Duodenal mucosa (tissue), 2 donors: ENCODE measurements around the gene PTGFR.

ENCODE experiments used
- H3K27ac ChIP-seq: one replicate; pipeline ENCODE4 v1.7.0; 2013; ENCODE audit warnings: low read depth, low read length
- H3K27me3 ChIP-seq, 2 donors: one replicate each; pipeline ENCODE4 v1.7.0; 2013; ENCODE audit warnings: low read length in 2 of 2, control low read depth in 1 of 2; ENCODE audit not compliant: insufficient read depth in 2 of 2, control insufficient read depth in 1 of 2
- H3K36me3 ChIP-seq, 2 donors: one replicate each; pipeline ENCODE4 v1.7.0; 2013; ENCODE audit warnings: low read length in 2 of 2, control low read depth in 1 of 2; ENCODE audit not compliant: insufficient read depth in 2 of 2, control insufficient read depth in 1 of 2
- H3K4me1 ChIP-seq, 2 donors: one replicate each; pipeline ENCODE4 v1.7.0; 2013; ENCODE audit warnings: low read length in 2 of 2, control low read depth in 1 of 2; ENCODE audit not compliant: insufficient read depth in 2 of 2, control insufficient read depth in 1 of 2
- H3K4me3 ChIP-seq, 2 donors: one replicate each; pipeline ENCODE4 v1.7.0; 2013; ENCODE audit warnings: low read length in 2 of 2, low read depth in 1 of 2
- H3K9ac ChIP-seq, 2 donors: one replicate each; pipeline ENCODE4 v1.7.0; 2013; ENCODE audit warnings: low read length in 2 of 2, low read depth in 1 of 2
- H3K9me3 ChIP-seq, 2 donors: one replicate each; pipeline ENCODE4 v1.7.0; 2013; ENCODE audit warnings: low read length in 2 of 2, control low read depth in 1 of 2; ENCODE audit not compliant: control insufficient read depth in 1 of 2

Gene PTGFR, protein sequence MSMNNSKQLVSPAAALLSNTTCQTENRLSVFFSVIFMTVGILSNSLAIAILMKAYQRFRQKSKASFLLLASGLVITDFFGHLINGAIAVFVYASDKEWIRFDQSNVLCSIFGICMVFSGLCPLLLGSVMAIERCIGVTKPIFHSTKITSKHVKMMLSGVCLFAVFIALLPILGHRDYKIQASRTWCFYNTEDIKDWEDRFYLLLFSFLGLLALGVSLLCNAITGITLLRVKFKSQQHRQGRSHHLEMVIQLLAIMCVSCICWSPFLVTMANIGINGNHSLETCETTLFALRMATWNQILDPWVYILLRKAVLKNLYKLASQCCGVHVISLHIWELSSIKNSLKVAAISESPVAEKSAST

DNA sequence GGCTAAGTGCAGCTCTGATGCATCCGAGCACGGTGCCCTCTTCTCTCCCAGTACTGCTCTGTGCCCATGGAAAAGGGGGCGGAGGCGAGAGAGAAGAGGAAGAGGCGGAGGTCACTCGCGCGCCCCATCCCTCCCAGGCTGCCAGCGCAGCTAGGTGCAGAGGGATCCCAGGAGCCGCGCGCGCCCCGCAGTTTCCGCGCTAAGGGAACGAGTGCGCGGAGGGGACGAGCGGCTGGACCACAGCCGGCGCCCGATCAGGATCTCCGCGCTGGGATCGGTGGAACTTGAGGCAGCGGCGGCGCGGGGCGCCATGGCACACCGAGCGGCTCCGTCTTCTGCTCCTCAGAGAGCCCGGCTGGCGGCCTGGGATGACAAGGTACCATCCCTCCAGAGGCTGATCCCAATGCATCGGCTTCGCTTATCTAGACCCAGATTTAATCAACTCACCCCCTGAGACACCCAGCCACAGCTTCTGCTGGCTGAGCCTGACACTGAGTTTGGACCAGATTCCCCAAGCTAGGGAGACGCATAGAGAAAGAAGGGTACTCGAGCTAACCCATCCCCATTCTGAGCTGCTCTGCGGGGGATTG is at the start of gene PTGFR:
PTGFR (plus strand) TSS at position 114 of the 590 bp plus-strand sequence. CDS start 1,770 bp downstream, outside the sequence.
- no peak within 1 kb of the TSS for H3K9ac ChIP-seq
- H3K27ac ChIP-seq, result no peak within 1 kb of the TSS
- no peaks in the 10 kb centered on the region for H3K9me3 ChIP-seq
- H3K4me1 ChIP-seq, result no peaks in the 10 kb centered on the region
- H3K4me3 ChIP-seq, result peak within 1 kb of the TSS; percentile 22 to 61
- no peaks in the 10 kb centered on the region for H3K36me3 ChIP-seq
- peaks cover 2 to 10% of the 10 kb centered on the region in 2 donors for H3K27me3 ChIP-seq

- Histone ChIP-seq H3K4me1 (no peaks in the 10 kb centered on the region), H3K9me3 (no peaks in the 10 kb centered on the region), H3K4me3 (no peak overlapping the region), H3K9ac (no peak overlapping the region), H3K27ac (no peak overlapping the region), H3K27me3 (no peaks in the 10 kb centered on the region), H3K36me3 (no peaks in the 10 kb centered on the region)
Observed at GRCh38 chr1:78441921-78442320, 48.9 kb upstream of the PTGFR start.

GRCh38 chr1:78447086-78447485 is 43.7 kb upstream of the PTGFR start:
- Histone ChIP-seq H3K36me3 (no peaks in the 10 kb centered on the region), H3K4me3 (no peak overlapping the region), H3K4me1 (no peaks in the 10 kb centered on the region), H3K9ac (no peak overlapping the region), H3K9me3 (no peaks in the 10 kb centered on the region), H3K27me3 (no peaks in the 10 kb centered on the region), H3K27ac (no peak overlapping the region)

DNA sequence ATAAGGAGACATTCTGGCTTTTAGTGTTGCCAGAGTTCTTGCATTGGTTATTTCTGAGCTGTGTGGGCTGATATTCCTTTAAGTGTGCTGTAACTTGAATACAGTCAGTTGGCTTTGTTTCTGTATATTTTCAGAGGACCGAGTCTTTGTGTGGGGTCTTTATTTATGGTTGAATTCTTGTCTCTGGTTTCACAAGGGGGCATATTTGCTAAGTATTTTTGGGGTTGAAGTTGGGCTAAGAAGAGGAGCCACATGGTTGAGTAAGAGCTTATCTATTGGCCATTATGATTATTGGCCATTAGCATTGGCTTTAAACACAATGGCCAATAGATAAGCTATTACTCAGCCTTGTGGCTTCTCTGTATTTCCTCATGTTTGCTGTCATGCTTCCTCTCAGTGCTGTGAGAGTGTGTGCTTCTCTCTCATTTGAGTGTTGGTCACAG is 26.3 kb upstream of the PTGFR start:
- Histone ChIP-seq H3K27me3 (no peaks in the 10 kb centered on the region), H3K9me3 (peaks cover 5 to 10% of the 10 kb centered on the region in 2 donors), H3K4me3 (no peak overlapping the region), H3K27ac (no peak overlapping the region), H3K9ac (no peak overlapping the region), H3K4me1 (no peaks in the 10 kb centered on the region), H3K36me3 (no peaks in the 10 kb centered on the region)

DNA sequence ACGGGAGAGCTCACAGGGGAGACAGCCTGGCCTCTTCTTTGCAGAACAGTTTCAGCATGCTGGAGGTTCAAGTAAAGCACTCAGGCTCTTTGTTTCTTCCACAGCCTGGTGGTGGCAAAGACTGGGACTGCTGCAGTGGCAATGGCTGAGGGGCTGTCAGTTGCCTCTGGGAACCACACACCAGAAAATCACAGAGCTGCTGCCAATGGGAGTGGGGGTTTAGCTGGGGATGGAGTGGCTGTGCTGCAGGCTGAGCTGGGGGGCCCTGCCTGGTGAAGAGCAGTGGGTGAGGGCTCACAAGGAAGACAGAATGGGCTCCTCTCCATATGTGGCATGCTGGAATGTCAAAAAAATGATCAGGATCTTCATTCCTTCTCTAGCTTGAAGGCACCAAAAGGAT is 25.6 kb upstream of the PTGFR start:
- H3K27ac ChIP-seq, result no peak overlapping the region
- H3K4me3 ChIP-seq, result no peak overlapping the region
- H3K9ac ChIP-seq, result no peak overlapping the region
- no peaks in the 10 kb centered on the region for H3K27me3 ChIP-seq
- H3K36me3 ChIP-seq, result no peaks in the 10 kb centered on the region
- H3K4me1 ChIP-seq, result no peaks in the 10 kb centered on the region
- H3K9me3 ChIP-seq, result peaks cover 5 to 10% of the 10 kb centered on the region in 2 donors

- Histone ChIP-seq H3K36me3 (no peaks in the 10 kb centered on the region), H3K27ac (no peak overlapping the region), H3K4me1 (no peaks in the 10 kb centered on the region), H3K9ac (no peak overlapping the region), H3K9me3 (no peaks in the 10 kb centered on the region), H3K4me3 (no peak overlapping the region), H3K27me3 (no peaks in the 10 kb centered on the region)
Observed at GRCh38 chr1:78468521-78468920, 22.3 kb upstream of the PTGFR start.

DNA sequence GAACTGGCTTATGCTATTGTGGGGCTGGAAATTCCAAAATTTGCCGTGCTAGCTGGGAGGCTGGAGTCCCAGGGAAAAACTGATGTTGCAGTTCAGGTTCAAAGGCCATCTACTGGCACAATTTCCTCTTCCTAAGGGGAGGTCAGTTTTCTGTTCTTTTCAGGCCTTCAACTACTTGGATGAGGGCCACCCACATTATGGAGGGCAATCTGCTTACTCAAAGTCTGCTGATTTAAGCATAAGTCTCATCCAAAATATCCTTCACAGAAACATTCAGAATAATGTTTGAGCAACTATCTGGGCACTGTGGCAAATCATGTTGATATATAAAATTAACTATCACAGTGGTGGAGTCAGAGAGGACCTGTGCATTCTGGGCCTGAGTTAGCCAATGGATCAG is 21.2 kb upstream of the PTGFR start:
- no peaks in the 10 kb centered on the region for H3K9me3 ChIP-seq
- no peak overlapping the region for H3K27ac ChIP-seq
- H3K4me1 ChIP-seq, result no peaks in the 10 kb centered on the region
- H3K9ac ChIP-seq, result no peak overlapping the region
- H3K4me3 ChIP-seq, result no peak overlapping the region
- H3K36me3 ChIP-seq, result no peaks in the 10 kb centered on the region
- H3K27me3 ChIP-seq, result no peaks in the 10 kb centered on the region

GRCh38 chr1:78471890-78472620 is 18.7 kb upstream of the PTGFR start:
- no peaks in the 10 kb centered on the region for H3K36me3 ChIP-seq
- no peak overlapping the region for H3K27ac ChIP-seq
- no peak overlapping the region for H3K9ac ChIP-seq
- H3K9me3 ChIP-seq, result no peaks in the 10 kb centered on the region
- H3K4me3 ChIP-seq, result no peak overlapping the region
- no peaks in the 10 kb centered on the region for H3K4me1 ChIP-seq
- no peaks in the 10 kb centered on the region for H3K27me3 ChIP-seq

- Histone ChIP-seq H3K4me3 (no peak overlapping the region), H3K4me1 (no peaks in the 10 kb centered on the region), H3K27ac (no peak overlapping the region), H3K9me3 (no peaks in the 10 kb centered on the region), H3K27me3 (no peaks in the 10 kb centered on the region), H3K9ac (no peak overlapping the region), H3K36me3 (no peaks in the 10 kb centered on the region)
Observed at GRCh38 chr1:78472851-78473496, 17.8 kb upstream of the PTGFR start.

DNA sequence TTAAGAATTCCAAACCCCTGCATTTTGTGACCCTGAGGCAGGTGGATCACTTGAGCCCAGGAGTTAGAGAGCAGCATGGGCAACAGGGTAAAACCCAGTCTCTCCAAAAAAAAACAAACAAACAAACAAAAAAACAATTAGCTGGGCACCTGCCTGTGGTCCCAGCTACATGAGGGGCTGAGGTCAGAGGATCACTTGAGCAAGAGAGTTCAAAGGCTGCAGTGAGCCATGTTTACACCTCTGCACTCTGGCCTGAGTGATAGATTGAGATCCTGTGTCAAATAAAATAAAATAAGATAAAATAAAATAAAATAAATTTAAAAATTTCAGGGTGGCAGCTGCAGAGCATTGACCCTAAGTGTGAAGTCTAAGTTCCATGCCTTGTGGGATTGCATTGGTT is 16.7 kb upstream of the PTGFR start:
- no peaks in the 10 kb centered on the region for H3K4me1 ChIP-seq
- no peak overlapping the region for H3K27ac ChIP-seq
- no peaks in the 10 kb centered on the region for H3K9me3 ChIP-seq
- H3K4me3 ChIP-seq, result no peak overlapping the region
- H3K27me3 ChIP-seq, result no peaks in the 10 kb centered on the region
- H3K9ac ChIP-seq, result no peak overlapping the region
- no peaks in the 10 kb centered on the region for H3K36me3 ChIP-seq
